T-helper 2 cell treated with Interferon-gamma antibody and Interleukin-4, amounts not matched to agents 5 μg/mL and 100 μg/mL, for 36 hours (primary cell): Measurements from ENCODE around the gene OLIG2.

Source experiments
- DNase-seq: peaks from one replicate; pipeline ENCODE4 v3.0.0; 2021; ENCODE audit warnings: low spot score
- H3K27ac Mint-ChIP-seq: one replicate; pipeline ENCODE4 v1.8.0; 2021; ENCODE audit warnings: mild to moderate bottlenecking, mixed read lengths
- H3K27me3 Mint-ChIP-seq: one replicate; pipeline ENCODE4 v1.8.0; 2021; ENCODE audit warnings: low read depth, mixed read lengths
- H3K36me3 Mint-ChIP-seq: one replicate; pipeline ENCODE4 v1.8.0; 2021; ENCODE audit warnings: low read depth, mixed read lengths
- H3K4me1 Mint-ChIP-seq: one replicate; pipeline ENCODE4 v1.8.0; 2021; ENCODE audit warnings: low read depth, mixed read lengths
- H3K4me3 Mint-ChIP-seq: one replicate; pipeline ENCODE4 v1.8.0; 2022; ENCODE audit warnings: mild to moderate bottlenecking, moderate library complexity, mixed read lengths
- H3K9me3 Mint-ChIP-seq: one replicate; pipeline ENCODE4 v1.8.0; 2021; ENCODE audit warnings: mixed read lengths

The OLIG2 gene

GRCh38 chr21:33024201-33025103 lies 1.3 kb upstream of the OLIG2 start:
- peak overlapping the region; percentile 75 for H3K27ac Mint-ChIP-seq
- peak overlapping the region; percentile 32 for H3K4me3 Mint-ChIP-seq
- H3K4me1 Mint-ChIP-seq, result peaks cover 18% of the 10 kb centered on the region
- no peak for DNase-seq
- peaks cover 2% of the 10 kb centered on the region for H3K36me3 Mint-ChIP-seq
- H3K9me3 Mint-ChIP-seq, result no peaks in the 10 kb centered on the region
- H3K27me3 Mint-ChIP-seq, result peaks cover 80% of the 10 kb centered on the region

DNA sequence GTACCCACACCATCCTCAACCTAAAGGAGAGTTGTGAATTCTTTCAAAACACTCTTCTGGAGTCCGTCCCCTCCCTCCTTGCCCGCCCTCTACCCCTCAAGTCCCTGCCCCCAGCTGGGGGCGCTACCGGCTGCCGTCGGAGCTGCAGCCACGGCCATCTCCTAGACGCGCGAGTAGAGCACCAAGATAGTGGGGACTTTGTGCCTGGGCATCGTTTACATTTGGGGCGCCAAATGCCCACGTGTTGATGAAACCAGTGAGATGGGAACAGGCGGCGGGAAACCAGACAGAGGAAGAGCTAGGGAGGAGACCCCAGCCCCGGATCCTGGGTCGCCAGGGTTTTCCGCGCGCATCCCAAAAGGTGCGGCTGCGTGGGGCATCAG lies 638 bp upstream of the OLIG2 start:
- H3K36me3 Mint-ChIP-seq, result peaks cover 2% of the 10 kb centered on the region
- no peak overlapping the region for H3K27ac Mint-ChIP-seq
- no peak overlapping the region for H3K4me3 Mint-ChIP-seq
- H3K27me3 Mint-ChIP-seq, result peaks cover 84% of the 10 kb centered on the region
- no peak for DNase-seq
- no peaks in the 10 kb centered on the region for H3K9me3 Mint-ChIP-seq
- peaks cover 18% of the 10 kb centered on the region for H3K4me1 Mint-ChIP-seq

DNA sequence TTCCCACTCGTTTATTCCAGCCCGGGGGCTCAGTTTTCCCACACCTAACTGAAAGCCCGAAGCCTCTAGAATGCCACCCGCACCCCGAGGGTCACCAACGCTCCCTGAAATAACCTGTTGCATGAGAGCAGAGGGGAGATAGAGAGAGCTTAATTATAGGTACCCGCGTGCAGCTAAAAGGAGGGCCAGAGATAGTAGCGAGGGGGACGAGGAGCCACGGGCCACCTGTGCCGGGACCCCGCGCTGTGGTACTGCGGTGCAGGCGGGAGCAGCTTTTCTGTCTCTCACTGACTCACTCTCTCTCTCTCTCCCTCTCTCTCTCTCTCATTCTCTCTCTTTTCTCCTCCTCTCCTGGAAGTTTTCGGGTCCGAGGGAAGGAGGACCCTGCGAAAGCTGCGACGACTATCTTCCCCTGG lies 716 bp downstream of the OLIG2 start:
- Mint-ChIP-seq H3K27ac (peak overlapping the region; percentile 80), H3K9me3 (no peaks in the 10 kb centered on the region), H3K4me1 (peaks cover 16% of the 10 kb centered on the region), H3K4me3 (peak overlapping the region; percentile 36), H3K36me3 (peaks cover 2% of the 10 kb centered on the region), H3K27me3 (peaks cover 82% of the 10 kb centered on the region)
- no peak for DNase-seq

- no peak for DNase-seq
- peaks cover 16% of the 10 kb centered on the region for H3K4me1 Mint-ChIP-seq
- H3K27me3 Mint-ChIP-seq, result peaks cover 80% of the 10 kb centered on the region
- peak overlapping the region; percentile 80 for H3K27ac Mint-ChIP-seq
- peak overlapping the region; percentile 18 for H3K4me3 Mint-ChIP-seq
- H3K9me3 Mint-ChIP-seq, result no peaks in the 10 kb centered on the region
- H3K36me3 Mint-ChIP-seq, result peaks cover 2% of the 10 kb centered on the region
Measured at GRCh38 chr21:33026878-33027400, 1.2 kb downstream of the OLIG2 start.

GRCh38 chr21:33027401-33028286 lies 1.9 kb downstream of the OLIG2 start:
- no peaks in the 10 kb centered on the region for H3K9me3 Mint-ChIP-seq
- no peak overlapping the region for H3K27ac Mint-ChIP-seq
- no peak overlapping the region for H3K4me3 Mint-ChIP-seq
- peaks cover 2% of the 10 kb centered on the region for H3K36me3 Mint-ChIP-seq
- H3K4me1 Mint-ChIP-seq, result peaks cover 14% of the 10 kb centered on the region
- peaks cover 79% of the 10 kb centered on the region for H3K27me3 Mint-ChIP-seq
- no peak for DNase-seq

GRCh38 chr21:33028287-33028670 lies 2.5 kb downstream of the OLIG2 start:
- Mint-ChIP-seq H3K27ac (peak overlapping the region; percentile 67), H3K27me3 (peaks cover 78% of the 10 kb centered on the region), H3K4me3 (peak overlapping the region; percentile 45), H3K36me3 (peaks cover 2% of the 10 kb centered on the region), H3K9me3 (no peaks in the 10 kb centered on the region), H3K4me1 (peaks cover 13% of the 10 kb centered on the region)
- DNase-seq, result no peak

DNA sequence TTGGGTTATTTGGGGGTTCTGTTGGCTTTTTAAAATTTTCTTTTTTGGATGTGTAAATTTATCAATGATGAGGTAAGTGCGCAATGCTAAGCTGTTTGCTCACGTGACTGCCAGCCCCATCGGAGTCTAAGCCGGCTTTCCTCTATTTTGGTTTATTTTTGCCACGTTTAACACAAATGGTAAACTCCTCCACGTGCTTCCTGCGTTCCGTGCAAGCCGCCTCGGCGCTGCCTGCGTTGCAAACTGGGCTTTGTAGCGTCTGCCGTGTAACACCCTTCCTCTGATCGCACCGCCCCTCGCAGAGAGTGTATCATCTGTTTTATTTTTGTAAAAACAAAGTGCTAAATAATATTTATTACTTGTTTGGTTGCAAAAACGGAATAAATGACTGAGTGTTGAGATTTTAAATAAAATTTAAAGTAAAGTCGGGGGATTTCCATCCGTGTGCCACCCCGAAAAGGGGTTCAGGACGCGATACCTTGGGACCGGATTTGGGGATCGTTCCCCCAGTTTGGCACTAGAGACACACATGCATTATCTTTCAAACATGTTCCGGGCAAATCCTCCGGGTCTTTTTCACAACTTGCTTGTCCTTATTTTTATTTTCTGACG lies 3.1 kb downstream of the OLIG2 start:
- Mint-ChIP-seq H3K9me3 (no peaks in the 10 kb centered on the region), H3K36me3 (peaks cover 2% of the 10 kb centered on the region), H3K27me3 (peaks cover 74% of the 10 kb centered on the region), H3K4me3 (peak overlapping the region; percentile 24), H3K4me1 (peaks cover 13% of the 10 kb centered on the region), H3K27ac (peak overlapping the region; percentile 85)
- no peak for DNase-seq

DNA sequence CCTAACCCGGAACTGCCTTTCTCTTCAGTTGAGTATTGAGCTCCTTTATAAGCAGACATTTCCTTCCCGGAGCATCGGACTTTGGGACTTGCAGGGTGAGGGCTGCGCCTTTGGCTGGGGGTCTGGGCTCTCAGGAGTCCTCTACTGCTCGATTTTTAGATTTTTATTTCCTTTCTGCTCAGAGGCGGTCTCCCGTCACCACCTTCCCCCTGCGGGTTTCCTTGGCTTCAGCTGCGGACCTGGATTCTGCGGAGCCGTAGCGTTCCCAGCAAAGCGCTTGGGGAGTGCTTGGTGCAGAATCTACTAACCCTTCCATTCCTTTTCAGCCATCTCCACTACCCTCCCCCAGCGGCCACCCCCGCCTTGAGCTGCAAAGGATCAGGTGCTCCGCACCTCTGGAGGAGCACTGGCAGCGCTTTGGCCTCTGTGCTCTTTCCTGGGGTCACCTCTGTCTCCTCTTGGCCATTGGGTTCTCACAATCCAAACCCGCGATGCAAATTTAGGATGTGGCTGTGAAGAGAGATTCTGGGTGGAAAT lies 3.7 kb downstream of the OLIG2 start:
- Mint-ChIP-seq H3K4me1 (peaks cover 9% of the 10 kb centered on the region), H3K27me3 (peaks cover 72% of the 10 kb centered on the region), H3K9me3 (no peaks in the 10 kb centered on the region), H3K4me3 (peak overlapping the region; percentile 24), H3K27ac (no peak overlapping the region), H3K36me3 (peaks cover 2% of the 10 kb centered on the region)
- no peak for DNase-seq

DNA sequence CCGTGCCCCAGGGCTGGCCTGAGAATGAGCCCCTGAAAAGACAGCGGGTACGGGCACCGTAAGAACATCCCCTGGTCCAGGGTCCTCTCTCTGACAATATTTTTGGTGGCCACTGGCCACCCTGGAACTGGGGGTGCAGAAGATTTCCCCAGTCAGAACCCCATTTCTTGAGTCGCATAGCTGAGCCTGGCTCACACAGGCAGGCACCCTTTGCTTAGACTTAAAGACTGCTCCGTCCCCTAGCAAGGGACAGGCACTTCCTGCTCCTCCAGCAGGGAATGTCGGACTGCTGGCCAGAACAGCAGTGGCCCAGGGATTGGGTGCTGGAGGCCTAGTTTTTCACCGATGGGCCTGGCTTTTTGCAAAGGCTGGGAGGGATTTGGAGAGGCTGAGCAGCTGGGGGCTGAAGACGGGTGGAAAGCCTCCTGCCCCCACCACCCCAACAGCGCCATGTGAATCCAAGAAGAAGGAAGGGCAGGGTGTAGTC lies 4.3 kb downstream of the OLIG2 start:
- peaks cover 67% of the 10 kb centered on the region for H3K27me3 Mint-ChIP-seq
- H3K4me3 Mint-ChIP-seq, result no peak overlapping the region
- H3K36me3 Mint-ChIP-seq, result peaks cover 2% of the 10 kb centered on the region
- peaks cover 9% of the 10 kb centered on the region for H3K4me1 Mint-ChIP-seq
- H3K9me3 Mint-ChIP-seq, result no peaks in the 10 kb centered on the region
- DNase-seq, result no peak
- H3K27ac Mint-ChIP-seq, result no peak overlapping the region

GRCh38 chr21:33030633-33031032 lies 4.9 kb downstream of the OLIG2 start:
- peaks cover 9% of the 10 kb centered on the region for H3K4me1 Mint-ChIP-seq
- no peak overlapping the region for H3K4me3 Mint-ChIP-seq
- H3K9me3 Mint-ChIP-seq, result no peaks in the 10 kb centered on the region
- no peak for DNase-seq
- H3K27ac Mint-ChIP-seq, result no peak overlapping the region
- peaks cover 63% of the 10 kb centered on the region for H3K27me3 Mint-ChIP-seq
- H3K36me3 Mint-ChIP-seq, result peaks cover 2% of the 10 kb centered on the region

DNA sequence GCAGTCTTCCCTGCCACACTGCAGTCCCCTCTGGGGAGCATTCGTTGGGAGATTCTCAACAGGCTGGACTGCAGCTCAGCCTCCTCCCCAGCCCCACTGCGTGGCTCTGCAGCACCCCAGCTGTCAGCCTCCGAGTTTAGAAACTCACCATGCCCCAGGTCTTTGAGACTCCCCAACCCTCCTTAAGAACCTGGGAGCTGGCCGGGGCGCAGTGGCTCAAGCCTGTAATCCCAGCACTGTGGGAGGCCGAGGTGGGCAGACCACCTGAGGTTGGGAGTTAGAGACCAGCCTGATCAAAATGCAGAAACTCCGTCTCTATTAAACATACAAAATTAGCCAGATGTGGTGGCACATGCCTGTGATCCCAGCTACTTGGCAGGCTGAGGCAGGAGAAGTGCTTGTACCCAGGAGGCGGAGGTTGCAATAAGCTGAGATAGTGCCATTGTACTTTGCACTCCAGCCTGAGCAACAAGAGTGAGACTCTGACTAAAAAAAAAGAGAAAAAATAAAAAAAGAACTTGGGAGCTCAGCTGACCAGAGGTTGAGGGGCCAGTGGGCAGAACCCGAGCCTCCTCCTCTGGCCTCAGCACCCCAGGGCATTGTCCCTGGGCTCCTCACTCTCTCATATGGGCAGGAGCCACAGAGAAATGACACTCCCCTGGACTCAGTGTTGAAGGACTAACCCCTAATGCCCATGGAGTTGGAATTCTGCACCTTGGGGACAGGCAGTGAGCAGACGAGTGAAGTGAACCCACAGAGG lies 5.6 kb downstream of the OLIG2 start:
- no peak for DNase-seq
- no peak overlapping the region for H3K27ac Mint-ChIP-seq
- no peaks in the 10 kb centered on the region for H3K9me3 Mint-ChIP-seq
- no peak overlapping the region for H3K4me3 Mint-ChIP-seq
- H3K36me3 Mint-ChIP-seq, result peaks cover 2% of the 10 kb centered on the region
- peaks cover 11% of the 10 kb centered on the region for H3K4me1 Mint-ChIP-seq
- peaks cover 56% of the 10 kb centered on the region for H3K27me3 Mint-ChIP-seq

DNA sequence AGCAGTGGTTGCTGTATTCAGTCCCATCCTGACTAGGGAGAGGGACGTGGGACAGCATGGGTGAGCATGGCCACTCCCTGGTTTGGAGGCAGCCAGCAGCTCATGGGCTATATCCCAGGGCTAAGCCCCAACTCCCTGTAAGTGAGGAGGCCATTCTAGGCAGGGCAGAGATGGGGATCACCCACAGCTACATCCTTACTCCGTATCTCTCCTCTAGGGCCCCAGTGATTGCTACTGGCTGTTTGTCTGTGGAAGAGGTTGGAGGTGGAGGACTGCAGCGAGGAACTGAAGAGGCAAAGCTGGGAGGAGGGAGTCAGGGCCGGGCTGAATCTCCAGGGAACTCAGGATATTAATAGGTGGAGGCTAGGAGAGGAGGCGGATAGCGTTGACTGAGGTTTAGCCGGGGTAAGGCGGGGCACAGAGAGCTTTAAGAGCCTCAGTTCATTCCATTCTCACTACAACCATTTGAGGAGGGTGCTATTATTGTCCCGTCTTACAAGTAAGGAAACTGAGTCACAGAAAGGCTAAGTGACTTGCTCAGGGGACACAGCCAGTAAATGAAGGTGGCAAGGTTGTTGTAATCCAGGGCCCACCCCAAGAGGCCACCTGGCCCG lies 6.8 kb downstream of the OLIG2 start:
- H3K27ac Mint-ChIP-seq, result no peak overlapping the region
- peaks cover 23% of the 10 kb centered on the region for H3K4me1 Mint-ChIP-seq
- H3K36me3 Mint-ChIP-seq, result no peaks in the 10 kb centered on the region
- DNase-seq, result no peak
- no peak overlapping the region for H3K4me3 Mint-ChIP-seq
- H3K9me3 Mint-ChIP-seq, result no peaks in the 10 kb centered on the region
- peaks cover 48% of the 10 kb centered on the region for H3K27me3 Mint-ChIP-seq
